Astrocyte (in vitro differentiated cells and primary cell): ENCODE data around the gene TGIF2. TPM values are rescaled to one million over a fixed set of nuclear protein-coding genes. Genes with fewer than 3 reads are reported as not detected.
A peak's percentile ranks its signal among the peaks of the same experiment; 100 is the strongest.

ENCODE experiments used
- DNase-seq: peaks from one replicate; pipeline ENCODE4 v3.0.0-alpha.2; 2010; ENCODE audit warnings: low read depth
- FAIRE-seq: peaks from 2 replicates; lab custom pipeline; 2011; peaks lifted over from hg19 to GRCh38; lab: Jason Lieb, UNC
- H2AFZ ChIP-seq: 2 replicates; pipeline ENCODE4 v1.6.0; 2012; ENCODE audit warnings: low read depth, low read length, inconsistent platforms
- H3K27ac ChIP-seq: 2 replicates; pipeline ENCODE4 v1.5.1; 2011; ENCODE audit warnings: low read depth, low read length, inconsistent platforms
- H3K27me3 ChIP-seq: 2 replicates; pipeline ENCODE4 v1.6.0; 2011; ENCODE audit warnings: low read length, inconsistent platforms; ENCODE audit not compliant: insufficient read depth
- H3K36me3 ChIP-seq: 2 replicates; pipeline ENCODE4 v1.5.1; 2011; ENCODE audit warnings: low read length, inconsistent platforms; ENCODE audit not compliant: insufficient read depth
- H3K4me1 ChIP-seq: 2 replicates; pipeline ENCODE4 v1.5.1; 2011; ENCODE audit warnings: low read length, inconsistent platforms; ENCODE audit not compliant: insufficient read depth
- H3K4me2 ChIP-seq: 2 replicates; pipeline ENCODE4 v1.6.0; 2012; ENCODE audit warnings: low read length, inconsistent platforms
- H3K4me3 ChIP-seq: 2 replicates; pipeline ENCODE4 v1.5.1; 2011; ENCODE audit warnings: low read depth, mild to moderate bottlenecking, low read length, inconsistent platforms; ENCODE audit not compliant: insufficient read depth
- H3K79me2 ChIP-seq: 2 replicates; pipeline ENCODE4 v1.6.0; 2012; ENCODE audit warnings: mild to moderate bottlenecking, low read length, inconsistent platforms; ENCODE audit not compliant: insufficient read depth
- H3K9ac ChIP-seq: 2 replicates; pipeline ENCODE4 v1.6.0; 2012; ENCODE audit warnings: mild to moderate bottlenecking, low read length, inconsistent platforms
- H3K9me3 ChIP-seq: 2 replicates; pipeline ENCODE4 v1.5.1; 2012; ENCODE audit warnings: low read depth, mild to moderate bottlenecking, low read length, inconsistent platforms; ENCODE audit not compliant: insufficient read depth
- H4K20me1 ChIP-seq: 2 replicates; pipeline ENCODE4 v1.6.0; 2012; ENCODE audit warnings: low read length, inconsistent platforms; ENCODE audit not compliant: insufficient read depth
- H3K27ac Mint-ChIP-seq: one replicate; pipeline ENCODE4 v1.8.0; 2021; ENCODE audit warnings: mild to moderate bottlenecking, mixed read lengths; ENCODE audit not compliant: unreplicated experiment
- H3K27me3 Mint-ChIP-seq: one replicate; pipeline ENCODE4 v1.8.0; 2021; ENCODE audit warnings: low read depth, mixed read lengths; ENCODE audit not compliant: unreplicated experiment
- H3K36me3 Mint-ChIP-seq: one replicate; pipeline ENCODE4 v1.8.0; 2021; ENCODE audit warnings: low read depth, mixed read lengths; ENCODE audit not compliant: unreplicated experiment
- H3K4me1 Mint-ChIP-seq: one replicate; pipeline ENCODE4 v1.8.0; 2021; ENCODE audit warnings: low read depth, mixed read lengths; ENCODE audit not compliant: unreplicated experiment
- H3K4me3 Mint-ChIP-seq: one replicate; pipeline ENCODE4 v1.8.0; 2021; ENCODE audit warnings: mild to moderate bottlenecking, moderate library complexity, mixed read lengths; ENCODE audit not compliant: unreplicated experiment
- H3K9me3 Mint-ChIP-seq: one replicate; pipeline ENCODE4 v1.8.0; 2021; ENCODE audit warnings: mild to moderate bottlenecking, mixed read lengths; ENCODE audit not compliant: unreplicated experiment
- EZH2 ChIP-seq: IDR thresholded peaks from 2 replicates; pipeline ENCODE4 v1.6.1; 2012; ENCODE audit warnings: mild to moderate bottlenecking, low read length, inconsistent platforms; ENCODE audit not compliant: insufficient read depth
- total RNA-seq: library from RNA; stranded (reverse); gene quantifications from 2 replicates; pipeline ENCODE4 v1.2.1, GENCODE V29; 2021
- TF ChIP-seq, protein P1 (sequence below): IDR thresholded peaks from 2 replicates; pipeline ENCODE4 v1.5.1; 2011; ENCODE audit warnings: low read depth, mild to moderate bottlenecking, inconsistent platforms, low read length, moderate library complexity; ENCODE audit not compliant: insufficient read depth

TGIF2 gene
- total RNA-seq, 1 donor from 2014 or later = 24.4 TPM

- Mint-ChIP-seq H3K4me3 (peak overlapping the region; percentile 88), H3K9me3 (no peaks in the 10 kb centered on the region), H3K27me3 (no peaks in the 10 kb centered on the region), H3K27ac (peak overlapping the region; percentile 66), H3K36me3 (peaks cover 17% of the 10 kb centered on the region), H3K4me1 (peaks cover 44% of the 10 kb centered on the region)
- H3K79me2 ChIP-seq = peaks cover 68% of the 10 kb centered on the region
- H3K27ac ChIP-seq = peak overlapping the region; percentile 75
- H3K36me3 ChIP-seq = peaks cover 30% of the 10 kb centered on the region
- DNase-seq (peak; percentile 73), FAIRE-seq (peak; percentile 55)
- H3K4me2 ChIP-seq = peak overlapping the region; percentile 99
- H3K9me3 ChIP-seq = no peaks in the 10 kb centered on the region
- peak overlapping the region; percentile 86 for H3K4me3 ChIP-seq
- H3K4me1 ChIP-seq = peaks cover 40% of the 10 kb centered on the region
- no peaks in the 10 kb centered on the region for H3K27me3 ChIP-seq
- H4K20me1 ChIP-seq = peaks cover 79% of the 10 kb centered on the region
- no peak overlapping the region for H2AFZ ChIP-seq
- H3K9ac ChIP-seq = peak overlapping the region; percentile 96
- TF ChIP-seq EZH2 = no peak
- TF ChIP-seq, protein P1, sequence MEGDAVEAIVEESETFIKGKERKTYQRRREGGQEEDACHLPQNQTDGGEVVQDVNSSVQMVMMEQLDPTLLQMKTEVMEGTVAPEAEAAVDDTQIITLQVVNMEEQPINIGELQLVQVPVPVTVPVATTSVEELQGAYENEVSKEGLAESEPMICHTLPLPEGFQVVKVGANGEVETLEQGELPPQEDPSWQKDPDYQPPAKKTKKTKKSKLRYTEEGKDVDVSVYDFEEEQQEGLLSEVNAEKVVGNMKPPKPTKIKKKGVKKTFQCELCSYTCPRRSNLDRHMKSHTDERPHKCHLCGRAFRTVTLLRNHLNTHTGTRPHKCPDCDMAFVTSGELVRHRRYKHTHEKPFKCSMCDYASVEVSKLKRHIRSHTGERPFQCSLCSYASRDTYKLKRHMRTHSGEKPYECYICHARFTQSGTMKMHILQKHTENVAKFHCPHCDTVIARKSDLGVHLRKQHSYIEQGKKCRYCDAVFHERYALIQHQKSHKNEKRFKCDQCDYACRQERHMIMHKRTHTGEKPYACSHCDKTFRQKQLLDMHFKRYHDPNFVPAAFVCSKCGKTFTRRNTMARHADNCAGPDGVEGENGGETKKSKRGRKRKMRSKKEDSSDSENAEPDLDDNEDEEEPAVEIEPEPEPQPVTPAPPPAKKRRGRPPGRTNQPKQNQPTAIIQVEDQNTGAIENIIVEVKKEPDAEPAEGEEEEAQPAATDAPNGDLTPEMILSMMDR = no peak
These were observed 29.0 kb upstream of the TGIF2 start for GRCh38 chr20:36544134-36545018.

DNA sequence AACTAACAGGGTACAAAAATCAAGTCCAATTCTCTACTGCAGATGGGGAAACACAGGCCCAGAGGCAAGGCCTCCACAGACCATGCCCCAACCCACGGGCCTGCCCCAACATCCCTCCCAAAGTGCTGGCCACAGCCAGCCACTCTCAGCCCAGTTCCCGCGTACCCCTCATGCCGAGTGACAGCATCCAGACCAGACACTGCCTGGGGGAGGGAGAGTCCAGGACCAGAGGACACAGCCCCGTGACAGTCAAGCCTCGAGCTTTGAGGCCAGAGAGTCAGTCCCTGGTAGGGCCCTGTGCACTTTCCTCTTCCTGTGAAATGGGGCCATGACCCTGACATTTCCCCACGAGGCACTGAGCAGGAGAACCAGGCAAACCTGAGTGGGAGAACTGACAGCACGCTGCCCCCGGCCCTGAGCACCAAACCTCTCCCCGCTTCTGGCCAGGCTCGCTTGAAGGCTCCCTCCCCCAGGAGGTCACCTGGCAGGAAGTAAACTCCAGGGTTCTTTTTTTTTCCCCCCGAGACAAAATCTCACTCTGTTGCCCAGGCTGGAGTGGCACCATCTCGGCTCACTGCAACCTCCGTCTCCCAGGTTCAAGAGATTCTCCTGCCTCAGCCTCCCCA, 27.2 kb upstream of the TGIF2 start:
- Histone ChIP-seq H3K9me3 (no peaks in the 10 kb centered on the region), H3K4me3 (no peak overlapping the region), H2AFZ (no peak overlapping the region), H3K79me2 (peaks cover 61% of the 10 kb centered on the region), H3K9ac (peak overlapping the region; percentile 22), H4K20me1 (peaks cover 96% of the 10 kb centered on the region), H3K27me3 (no peaks in the 10 kb centered on the region), H3K27ac (no peak overlapping the region), H3K36me3 (peaks cover 30% of the 10 kb centered on the region), H3K4me2 (no peak overlapping the region), H3K4me1 (peaks cover 32% of the 10 kb centered on the region)
- Mint-ChIP-seq H3K4me1 (peaks cover 40% of the 10 kb centered on the region), H3K27ac (peak overlapping the region; percentile 66), H3K4me3 (peak overlapping the region; percentile 27), H3K9me3 (no peaks in the 10 kb centered on the region), H3K36me3 (peaks cover 23% of the 10 kb centered on the region), H3K27me3 (no peaks in the 10 kb centered on the region)
- TF ChIP-seq, protein P1 = no peak
- DNase-seq (no peak), FAIRE-seq (no peak)
